GM03348 (cell line): ENCODE results near the gene RIC1.
A peak's percentile ranks its signal among the peaks of the same experiment; 100 is the strongest.
"Not testable (repeated sequence)": the region's sequence is repeated elsewhere in the genome, so short reads cannot be mapped to it uniquely, and the experiment has no call there.

ENCODE experiments used
- DNase-seq: peaks from one replicate; pipeline ENCODE4 v3.0.0; 2012; ENCODE audit warnings: low spot score

Gene RIC1

GRCh38 chr9:5671711-5672353 is 42.9 kb downstream of the RIC1 start:
- DNase-seq, result no peak

GRCh38 chr9:5675046-5675445 is 46.1 kb downstream of the RIC1 start:
- not testable (repeated sequence) for DNase-seq

GRCh38 chr9:5683591-5683990 is 54.7 kb downstream of the RIC1 start:
- not testable (repeated sequence) for DNase-seq

- DNase-seq, result no peak
Measured at GRCh38 chr9:5684101-5684500, 55.2 kb downstream of the RIC1 start.

GRCh38 chr9:5688109-5688508 is 59.2 kb downstream of the RIC1 start:
- DNase-seq, result no peak

- DNase-seq, result no peak
Measured at GRCh38 chr9:5690278-5690677, 61.4 kb downstream of the RIC1 start.

GRCh38 chr9:5695860-5696259 is 67.0 kb downstream of the RIC1 start:
- DNase-seq, result no peak

GRCh38 chr9:5696884-5697283 is 68.0 kb downstream of the RIC1 start:
- DNase-seq, result no peak

GRCh38 chr9:5698004-5698403 is 69.1 kb downstream of the RIC1 start:
- DNase-seq, result no peak

GRCh38 chr9:5698810-5699556 is 70.1 kb downstream of the RIC1 start:
- no peak for DNase-seq

GRCh38 chr9:5708414-5708813 is 79.5 kb downstream of the RIC1 start:
- DNase-seq, result no peak

- no peak for DNase-seq
Measured at GRCh38 chr9:5712651-5713390, 83.9 kb downstream of the RIC1 start.

GRCh38 chr9:5714501-5715401 is 85.8 kb downstream of the RIC1 start:
- no peak for DNase-seq

- DNase-seq, result no peak
Measured at GRCh38 chr9:5715548-5716127, 86.7 kb downstream of the RIC1 start.

- DNase-seq, result not testable (repeated sequence)
Measured at GRCh38 chr9:5717434-5717833, 88.5 kb downstream of the RIC1 start.

- DNase-seq, result peak; percentile 53
Measured at GRCh38 chr9:5718296-5719032, 89.6 kb downstream of the RIC1 start.

GRCh38 chr9:5719100-5719926 is 90.4 kb downstream of the RIC1 start:
- DNase-seq, result peak; percentile 2

GRCh38 chr9:5720151-5720550 is 91.2 kb downstream of the RIC1 start:
- no peak for DNase-seq

GRCh38 chr9:5721279-5722087 is 92.6 kb downstream of the RIC1 start:
- no peak for DNase-seq
